Stimulated activated naive B cell treated with anti-CD40 and anti-IgM and Interleukin-4, amounts not matched to agents 10 μg/mL and 1 μg/mL and 100 μg/mL, for 72 hours (primary cell): ENCODE measurements around the gene EXT2.

Experiments used
- ATAC-seq, 2 donors: fragments of 150-1000 bp; cut with Tn5 transposase; replicated peaks; 2 replicates each; pipeline ENCODE4 v1.10.0; 2021; ENCODE audit warnings: moderate library complexity in 1 of 2
- DNase-seq: peaks from one replicate; pipeline ENCODE4 v3.0.0; 2021
- H3K27ac Mint-ChIP-seq: one replicate; pipeline ENCODE4 v1.8.0; 2022; ENCODE audit warnings: mild to moderate bottlenecking, mixed read lengths
- H3K27me3 Mint-ChIP-seq, 2 donors: one replicate each; pipeline ENCODE4 v1.8.0; 2022; ENCODE audit warnings: mixed read lengths in 2 of 2
- H3K36me3 Mint-ChIP-seq, 2 donors: one replicate each; pipeline ENCODE4 v1.8.0; 2022; ENCODE audit warnings: mixed read lengths in 2 of 2, mild to moderate bottlenecking in 1 of 2
- H3K4me1 Mint-ChIP-seq, 2 donors: one replicate each; pipeline ENCODE4 v1.8.0; 2022; ENCODE audit warnings: mixed read lengths in 2 of 2, mild to moderate bottlenecking in 1 of 2
- H3K4me3 Mint-ChIP-seq, 2 donors: one replicate each; pipeline ENCODE4 v1.8.0; 2022; ENCODE audit warnings: mild to moderate bottlenecking in 2 of 2, mixed read lengths in 2 of 2, moderate library complexity in 1 of 2
- H3K9me3 Mint-ChIP-seq, 2 donors: one replicate each; pipeline ENCODE4 v1.8.0; 2022; ENCODE audit warnings: mixed read lengths in 2 of 2, mild to moderate bottlenecking in 1 of 2

The EXT2 gene

GRCh38 chr11:44266056-44266780 is 170.7 kb downstream of the EXT2 start:
- no peak overlapping the region for H3K4me3 Mint-ChIP-seq
- no peak for DNase-seq
- H3K27ac Mint-ChIP-seq = peak overlapping the region; percentile 6

GRCh38 chr11:44267006-44267749 is 171.7 kb downstream of the EXT2 start:
- H3K4me1 Mint-ChIP-seq = no peaks in the 10 kb centered on the region
- no peaks in the 10 kb centered on the region for H3K36me3 Mint-ChIP-seq
- DNase-seq (no peak), ATAC-seq (no peak)
- no peaks in the 10 kb centered on the region for H3K9me3 Mint-ChIP-seq
- H3K27ac Mint-ChIP-seq = no peak overlapping the region
- H3K4me3 Mint-ChIP-seq = no peak overlapping the region
- H3K27me3 Mint-ChIP-seq = peaks cover 13 to 17% of the 10 kb centered on the region in 2 donors

More at GRCh38 chr11:44266056-44266780, 170.7 kb downstream of the EXT2 start:
- Mint-ChIP-seq H3K36me3 (no peaks in the 10 kb centered on the region), H3K27me3 (peaks cover 8 to 17% of the 10 kb centered on the region in 2 donors), H3K9me3 (no peaks in the 10 kb centered on the region), H3K4me1 (no peaks in the 10 kb centered on the region)
- no peak for ATAC-seq

- Mint-ChIP-seq H3K9me3 (no peaks in the 10 kb centered on the region), H3K27ac (no peak overlapping the region), H3K36me3 (no peaks in the 10 kb centered on the region), H3K4me1 (no peaks in the 10 kb centered on the region), H3K4me3 (no peak overlapping the region), H3K27me3 (peaks cover 13 to 17% of the 10 kb centered on the region in 2 donors)
- ATAC-seq (no peak), DNase-seq (no peak)
Measured at GRCh38 chr11:44267750-44268613, 172.5 kb downstream of the EXT2 start.

GRCh38 chr11:44268614-44269080 is 173.2 kb downstream of the EXT2 start:
- H3K27me3 Mint-ChIP-seq = peaks cover 11 to 13% of the 10 kb centered on the region in 2 donors
- H3K36me3 Mint-ChIP-seq = no peaks in the 10 kb centered on the region
- no peak overlapping the region for H3K27ac Mint-ChIP-seq
- ATAC-seq (no peak), DNase-seq (no peak)
- no peak overlapping the region for H3K4me3 Mint-ChIP-seq
- H3K9me3 Mint-ChIP-seq = no peaks in the 10 kb centered on the region
- no peaks in the 10 kb centered on the region for H3K4me1 Mint-ChIP-seq

GRCh38 chr11:44269369-44270351 is 174.2 kb downstream of the EXT2 start:
- Mint-ChIP-seq H3K27ac (no peak overlapping the region), H3K36me3 (no peaks in the 10 kb centered on the region), H3K27me3 (peaks cover 11 to 13% of the 10 kb centered on the region in 2 donors), H3K9me3 (no peaks in the 10 kb centered on the region), H3K4me3 (no peak overlapping the region), H3K4me1 (no peaks in the 10 kb centered on the region)
- no peak for DNase-seq
- no peak for ATAC-seq

- Mint-ChIP-seq H3K27me3 (peaks cover 11 to 13% of the 10 kb centered on the region in 2 donors), H3K9me3 (no peaks in the 10 kb centered on the region), H3K36me3 (no peaks in the 10 kb centered on the region), H3K4me1 (no peaks in the 10 kb centered on the region), H3K27ac (no peak overlapping the region), H3K4me3 (no peak overlapping the region)
- no peak for ATAC-seq
- no peak for DNase-seq
Measured at GRCh38 chr11:44270403-44271273, 175.2 kb downstream of the EXT2 start.

DNA sequence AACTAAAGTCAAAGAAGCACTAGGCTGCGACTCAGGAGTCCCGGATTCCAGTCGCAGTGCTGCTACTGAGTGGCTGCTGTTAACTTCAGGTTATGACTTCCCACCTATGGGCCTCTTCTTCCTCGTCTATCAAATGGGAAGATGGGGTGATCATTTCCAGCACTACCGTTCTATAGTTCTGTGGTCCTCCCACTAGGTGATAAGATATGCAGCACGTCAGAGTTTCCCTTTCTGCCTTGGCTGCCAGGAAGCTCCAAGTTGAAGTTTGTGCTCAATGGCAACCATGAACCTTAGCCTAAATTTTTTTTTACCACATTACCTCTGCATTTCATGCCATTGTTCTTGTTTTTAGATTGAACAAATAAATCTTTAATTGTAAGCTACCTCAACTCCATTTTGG is 175.8 kb downstream of the EXT2 start:
- H3K27ac Mint-ChIP-seq = no peak overlapping the region
- H3K27me3 Mint-ChIP-seq = peaks cover 8 to 13% of the 10 kb centered on the region in 2 donors
- H3K9me3 Mint-ChIP-seq = no peaks in the 10 kb centered on the region
- no peak for ATAC-seq
- no peaks in the 10 kb centered on the region for H3K36me3 Mint-ChIP-seq
- no peak for DNase-seq
- no peak overlapping the region for H3K4me3 Mint-ChIP-seq
- H3K4me1 Mint-ChIP-seq = no peaks in the 10 kb centered on the region

- Mint-ChIP-seq H3K27ac (no peak overlapping the region), H3K36me3 (no peaks in the 10 kb centered on the region), H3K4me3 (no peak overlapping the region), H3K27me3 (peaks cover 9 to 13% of the 10 kb centered on the region in 2 donors), H3K4me1 (no peaks in the 10 kb centered on the region), H3K9me3 (no peaks in the 10 kb centered on the region)
- no peak for DNase-seq
- no peak for ATAC-seq
Measured at GRCh38 chr11:44274404-44274803, 178.9 kb downstream of the EXT2 start.

- Mint-ChIP-seq H3K27me3 (peaks cover 13 to 16% of the 10 kb centered on the region in 2 donors), H3K9me3 (no peaks in the 10 kb centered on the region), H3K4me3 (no peak overlapping the region), H3K4me1 (no peaks in the 10 kb centered on the region), H3K36me3 (no peaks in the 10 kb centered on the region), H3K27ac (no peak overlapping the region)
- no peak for DNase-seq
- ATAC-seq = no peak
Measured at GRCh38 chr11:44275241-44275640, 179.8 kb downstream of the EXT2 start.

DNA sequence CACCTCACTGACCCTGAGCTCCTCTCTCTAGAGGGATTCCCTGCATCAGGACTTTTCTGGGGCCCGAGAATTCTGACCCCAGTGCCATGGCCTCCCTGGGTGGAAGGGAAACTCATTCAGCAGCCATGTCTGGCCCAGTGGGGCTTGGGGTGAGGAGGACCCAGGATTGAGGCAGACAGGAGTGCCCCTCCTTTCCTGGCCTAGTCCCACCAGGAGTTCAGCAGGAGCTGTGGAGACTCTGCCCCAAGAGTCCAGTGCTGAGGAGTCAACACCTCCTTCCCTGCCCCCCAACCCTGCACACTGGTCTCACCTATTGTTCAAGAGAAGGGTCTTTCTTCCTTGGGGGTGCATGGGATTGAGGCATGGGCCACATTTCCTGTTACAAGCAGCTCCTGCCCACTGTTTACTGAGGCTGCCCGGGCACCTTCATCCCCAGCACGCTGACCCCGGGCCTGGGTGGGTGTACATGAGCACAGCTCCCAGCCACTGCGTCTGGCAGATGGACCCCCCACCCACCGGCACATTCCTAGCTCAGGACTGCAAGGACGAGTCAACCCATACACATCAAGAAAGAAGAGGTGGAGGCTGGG is 180.6 kb downstream of the EXT2 start:
- no peak overlapping the region for H3K4me3 Mint-ChIP-seq
- no peaks in the 10 kb centered on the region for H3K36me3 Mint-ChIP-seq
- DNase-seq (no peak), ATAC-seq (no peak)
- H3K9me3 Mint-ChIP-seq = no peaks in the 10 kb centered on the region
- H3K4me1 Mint-ChIP-seq = no peaks in the 10 kb centered on the region
- H3K27me3 Mint-ChIP-seq = peaks cover 12 to 13% of the 10 kb centered on the region in 2 donors
- H3K27ac Mint-ChIP-seq = no peak overlapping the region

GRCh38 chr11:44277196-44278090 is 182.0 kb downstream of the EXT2 start:
- no peaks in the 10 kb centered on the region for H3K36me3 Mint-ChIP-seq
- H3K27ac Mint-ChIP-seq = no peak overlapping the region
- no peaks in the 10 kb centered on the region for H3K9me3 Mint-ChIP-seq
- peaks cover 9 to 21% of the 10 kb centered on the region in 2 donors for H3K27me3 Mint-ChIP-seq
- no peak overlapping the region for H3K4me3 Mint-ChIP-seq
- no peaks in the 10 kb centered on the region for H3K4me1 Mint-ChIP-seq
- no peak for DNase-seq
- no peak for ATAC-seq

DNA sequence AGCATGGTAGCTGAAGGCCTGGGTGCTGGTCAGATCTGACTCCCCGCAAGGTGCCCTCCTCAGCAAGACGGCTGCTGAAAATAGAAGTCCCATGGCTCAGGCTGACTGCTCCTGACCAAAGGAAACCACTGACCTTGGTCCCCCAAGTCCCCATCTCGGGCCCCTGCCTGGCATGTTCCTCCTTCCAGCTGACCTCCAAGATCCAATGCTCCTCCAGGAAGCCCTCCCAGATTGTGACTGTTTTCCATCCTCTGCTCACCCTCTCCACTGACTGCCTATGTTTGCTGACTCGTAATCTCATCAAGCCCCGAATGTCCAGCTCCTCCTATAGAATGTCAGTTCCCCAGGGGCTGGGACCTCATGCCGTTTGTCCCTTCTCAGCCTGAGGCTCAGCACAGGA is 184.0 kb downstream of the EXT2 start:
- Mint-ChIP-seq H3K27me3 (peaks cover 9 to 29% of the 10 kb centered on the region in 2 donors), H3K27ac (peak overlapping the region; percentile 14), H3K4me3 (no peak overlapping the region), H3K4me1 (no peaks in the 10 kb centered on the region), H3K36me3 (no peaks in the 10 kb centered on the region), H3K9me3 (no peaks in the 10 kb centered on the region)
- ATAC-seq (no peak), DNase-seq (no peak)
